Stimulated activated CD4-positive, alpha-beta T cell treated with anti-CD3 and anti-CD28 coated beads, Interleukin-12 subunit alpha, Interleukin-12 subunit beta, amount 100 ng/mL, for 4 hours (primary cell): ENCODE data around the gene RTCA.
A peak's percentile ranks its signal among the peaks of the same experiment; 100 is the strongest.
"Not testable (repeated sequence)": the region's sequence is repeated elsewhere in the genome, so short reads cannot be mapped to it uniquely, and the experiment has no call there.

ENCODE experiments used
- DNase-seq: peaks from one replicate; pipeline ENCODE4 v3.0.0-alpha.2; 2020

RTCA gene

GRCh38 chr1:100265931-100266740 lies at the start of gene RTCA:
RTCA (plus strand) TSS chr1:100266216; CDS start chr1:100266376, 160 bp downstream.
- DNase-seq: peak; percentile 94

GRCh38 chr1:100217834-100218233 lies 48.2 kb upstream of the RTCA start:
- no peak for DNase-seq

- no peak for DNase-seq
These were observed 46.6 kb upstream of the RTCA start for GRCh38 chr1:100219457-100219856.

- no peak for DNase-seq
These were observed 46.1 kb upstream of the RTCA start for GRCh38 chr1:100219883-100220282.

- DNase-seq: no peak
These were observed 43.6 kb upstream of the RTCA start for GRCh38 chr1:100222428-100222827.

GRCh38 chr1:100229681-100230443 lies 36.2 kb upstream of the RTCA start:
- DNase-seq: no peak

- no peak for DNase-seq
These were observed 35.3 kb upstream of the RTCA start for GRCh38 chr1:100230765-100231164.

GRCh38 chr1:100231721-100232120 lies 34.3 kb upstream of the RTCA start:
- no peak for DNase-seq

- no peak for DNase-seq
These were observed 33.9 kb upstream of the RTCA start for GRCh38 chr1:100232156-100232555.

GRCh38 chr1:100233566-100233965 lies 32.5 kb upstream of the RTCA start:
- DNase-seq: not testable (repeated sequence)

- no peak for DNase-seq
These were observed 31.6 kb upstream of the RTCA start for GRCh38 chr1:100234432-100234831.

GRCh38 chr1:100237091-100237490 lies 28.9 kb upstream of the RTCA start:
- no peak for DNase-seq

GRCh38 chr1:100239961-100240360 lies 26.1 kb upstream of the RTCA start:
- no peak for DNase-seq

GRCh38 chr1:100240631-100241030 lies 25.4 kb upstream of the RTCA start:
- no peak for DNase-seq

GRCh38 chr1:100246738-100247137 lies 19.3 kb upstream of the RTCA start:
- DNase-seq: no peak

GRCh38 chr1:100249155-100249536 lies 16.9 kb upstream of the RTCA start:
- DNase-seq: no peak

GRCh38 chr1:100249537-100250257 lies 16.3 kb upstream of the RTCA start, which contains the start of gene DBT:
DBT (minus strand) TSS chr1:100249834; CDS start chr1:100249820, 14 bp downstream.
- DNase-seq: peak; percentile 83

GRCh38 chr1:100250264-100250663 lies 15.8 kb upstream of the RTCA start:
- no peak for DNase-seq

- DNase-seq: no peak
These were observed 15.2 kb upstream of the RTCA start for GRCh38 chr1:100250807-100251206.

GRCh38 chr1:100252901-100253300 lies 13.1 kb upstream of the RTCA start:
- DNase-seq: no peak

GRCh38 chr1:100253552-100253951 lies 12.5 kb upstream of the RTCA start:
- no peak for DNase-seq

- not testable (repeated sequence) for DNase-seq
These were observed 9.7 kb upstream of the RTCA start for GRCh38 chr1:100256273-100256672.

GRCh38 chr1:100258427-100258826 lies 7.6 kb upstream of the RTCA start:
- DNase-seq: not testable (repeated sequence)
